Type B pancreatic cell (in vitro differentiated cells): Measurements from ENCODE around the gene GPR157. TPM values are rescaled to one million over a fixed set of nuclear protein-coding genes. Genes with fewer than 3 reads are reported as not detected.

Source experiments
- DNase-seq: peaks from one replicate; pipeline ENCODE4 v3.0.0; 2021; ENCODE audit warnings: mixed read lengths; ENCODE audit not compliant: unreplicated experiment; ENCODE audit errors: extremely low spot score
- H3K27ac Mint-ChIP-seq: 2 replicates; pipeline ENCODE4 v1.8.0; 2021; ENCODE audit warnings: mild to moderate bottlenecking, mixed read lengths
- H3K27me3 Mint-ChIP-seq: 2 replicates; pipeline ENCODE4 v1.8.0; 2021; ENCODE audit warnings: mixed read lengths
- H3K36me3 Mint-ChIP-seq: 2 replicates; pipeline ENCODE4 v1.8.0; 2021; ENCODE audit warnings: mixed read lengths
- H3K4me1 Mint-ChIP-seq: one replicate; pipeline ENCODE4 v1.8.0; 2021; ENCODE audit warnings: mixed read lengths; ENCODE audit not compliant: unreplicated experiment
- H3K4me3 Mint-ChIP-seq: 2 replicates; pipeline ENCODE4 v1.8.0; 2021; ENCODE audit warnings: mild to moderate bottlenecking, mixed read lengths
- H3K9me3 Mint-ChIP-seq: 2 replicates; pipeline ENCODE4 v1.8.0; 2021; ENCODE audit warnings: mixed read lengths
- CTCF ChIP-seq: fragments of 200-600 bp; sonication (generic); conservative IDR thresholded peaks from 2 replicates; pipeline ENCODE4 v1.5.0; 2021; ENCODE audit warnings: antibody characterized with exemption, mild to moderate bottlenecking
- total RNA-seq: library from RNA; stranded (reverse); gene quantifications from 2 replicates; pipeline ENCODE4 v1.2.1, GENCODE V29; 2021; ENCODE audit warnings: low replicate concordance

The GPR157 gene
- total RNA-seq, 1 donor from 2014 or later = 7.7 TPM

GRCh38 chr1:9059891-9060744 is 68.8 kb downstream of the GPR157 start:
- TF ChIP-seq CTCF = no peak
- no peak for DNase-seq
- Mint-ChIP-seq H3K9me3 (no peaks in the 10 kb centered on the region), H3K27ac (no peak overlapping the region), H3K27me3 (no peaks in the 10 kb centered on the region), H3K4me3 (no peak overlapping the region), H3K36me3 (no peaks in the 10 kb centered on the region), H3K4me1 (peaks cover 21% of the 10 kb centered on the region)

GRCh38 chr1:9058465-9058864 is 70.4 kb downstream of the GPR157 start:
- Mint-ChIP-seq H3K4me1 (peaks cover 12% of the 10 kb centered on the region), H3K36me3 (no peaks in the 10 kb centered on the region), H3K9me3 (no peaks in the 10 kb centered on the region), H3K27me3 (no peaks in the 10 kb centered on the region), H3K4me3 (no peak overlapping the region), H3K27ac (no peak overlapping the region)
- DNase-seq = no peak
- TF ChIP-seq CTCF = peak; percentile 35

GRCh38 chr1:9057851-9058250 is 71.1 kb downstream of the GPR157 start:
- no peaks in the 10 kb centered on the region for H3K27me3 Mint-ChIP-seq
- peaks cover 12% of the 10 kb centered on the region for H3K4me1 Mint-ChIP-seq
- H3K36me3 Mint-ChIP-seq = no peaks in the 10 kb centered on the region
- DNase-seq = no peak
- no peak for TF ChIP-seq CTCF
- no peaks in the 10 kb centered on the region for H3K9me3 Mint-ChIP-seq
- no peak overlapping the region for H3K4me3 Mint-ChIP-seq
- no peak overlapping the region for H3K27ac Mint-ChIP-seq

- Mint-ChIP-seq H3K27ac (no peak overlapping the region), H3K4me3 (no peak overlapping the region), H3K27me3 (peaks cover 4% of the 10 kb centered on the region), H3K4me1 (no peaks in the 10 kb centered on the region), H3K36me3 (no peaks in the 10 kb centered on the region), H3K9me3 (no peaks in the 10 kb centered on the region)
- no peak for DNase-seq
- no peak for TF ChIP-seq CTCF
Measured at GRCh38 chr1:9052272-9053049, 76.4 kb downstream of the GPR157 start.

- peaks cover 4% of the 10 kb centered on the region for H3K27me3 Mint-ChIP-seq
- H3K9me3 Mint-ChIP-seq = no peaks in the 10 kb centered on the region
- H3K27ac Mint-ChIP-seq = no peak overlapping the region
- TF ChIP-seq CTCF = no peak
- H3K36me3 Mint-ChIP-seq = no peaks in the 10 kb centered on the region
- no peak overlapping the region for H3K4me3 Mint-ChIP-seq
- no peaks in the 10 kb centered on the region for H3K4me1 Mint-ChIP-seq
- DNase-seq = no peak
Measured at GRCh38 chr1:9051379-9051778, 77.5 kb downstream of the GPR157 start.
